ENCODE results near the gene MCCC1.

MCCC1 gene

GRCh38 chr3:182983876-182984275 is 115.4 kb downstream of the MCCC1 start:
- TF ChIP-seq TAF1 (IDR thresholded peaks at IDR 0.05; ENCODE audit: low read depth) (no peak), NFIC (IDR thresholded peaks at IDR 0.05) (no peak), ZBTB7A (IDR thresholded peaks at IDR 0.05; ENCODE audit: low read depth) (no peak), RAD21 (IDR thresholded peaks at IDR 0.05; ENCODE audit: low read depth) (no peak), TEAD4 (IDR thresholded peaks at IDR 0.05) (no peak), EP300 (IDR thresholded peaks at IDR 0.05; ENCODE audit: borderline replicate concordance) (no peak), USF1 (IDR thresholded peaks at IDR 0.05) (no peak), YY1 (IDR thresholded peaks at IDR 0.05; ENCODE audit: low read depth) (no peak), REST (IDR thresholded peaks at IDR 0.05; ENCODE audit: low read depth) (no peak), FOXM1 (IDR thresholded peaks at IDR 0.05; ENCODE audit: borderline replicate concordance, low read depth) (no peak), CEBPB (IDR thresholded peaks at IDR 0.05) (no peak), TCF12 (IDR thresholded peaks at IDR 0.05; ENCODE audit: low read depth) (no peak), MAX (IDR thresholded peaks at IDR 0.05) (no peak), EGR1 (IDR thresholded peaks at IDR 0.05) (no peak), CREB1 (IDR thresholded peaks at IDR 0.05; ENCODE audit: low read depth) (no peak)

- TF ChIP-seq CEBPB (IDR thresholded peaks at IDR 0.05) (no peak), EGR1 (IDR thresholded peaks at IDR 0.05) (no peak), TAF1 (IDR thresholded peaks at IDR 0.05; ENCODE audit: low read depth) (no peak), ZBTB7A (IDR thresholded peaks at IDR 0.05; ENCODE audit: low read depth) (no peak)
These were observed 118.3 kb downstream of the MCCC1 start for GRCh38 chr3:182981038-182981380.

GRCh38 chr3:182980204-182981037 is 118.9 kb downstream of the MCCC1 start, which contains the start of gene DCUN1D1:
TSS of gene DCUN1D1 (minus strand) at chr3:182980538. CDS start at chr3:182980489, 49 bp downstream.
- TF ChIP-seq TAF1 (IDR thresholded peaks at IDR 0.05; ENCODE audit: low read depth) (peak; percentile 79), MAX (IDR thresholded peaks at IDR 0.05) (no peak; the same call in 1 of the 2 replicates), REST (IDR thresholded peaks at IDR 0.05; ENCODE audit: low read depth) (no peak), CREB1 (IDR thresholded peaks at IDR 0.05; ENCODE audit: low read depth) (no peak), CEBPB (IDR thresholded peaks at IDR 0.05) (no peak), EGR1 (IDR thresholded peaks at IDR 0.05) (0 out of 2 replicates have a peak, but pooled peaks have one; percentile 2), TCF12 (IDR thresholded peaks at IDR 0.05; ENCODE audit: low read depth) (no peak), EP300 (IDR thresholded peaks at IDR 0.05; ENCODE audit: borderline replicate concordance) (peak; percentile 35; the same call in 1 of the 2 replicates), ZBTB7A (IDR thresholded peaks at IDR 0.05; ENCODE audit: low read depth) (0 out of 2 replicates have a peak, but pooled peaks have one; percentile 19), RAD21 (IDR thresholded peaks at IDR 0.05; ENCODE audit: low read depth) (no peak), YY1 (IDR thresholded peaks at IDR 0.05; ENCODE audit: low read depth) (peak; percentile 84), FOXM1 (IDR thresholded peaks at IDR 0.05; ENCODE audit: borderline replicate concordance, low read depth) (no peak), USF1 (IDR thresholded peaks at IDR 0.05) (no peak), NFIC (IDR thresholded peaks at IDR 0.05) (no peak)

- peak; percentile 72; the same call in 1 of the 2 replicates for TF ChIP-seq ZBTB7A (IDR thresholded peaks at IDR 0.05; ENCODE audit: low read depth)
- no peak for TF ChIP-seq EGR1 (IDR thresholded peaks at IDR 0.05)
- TF ChIP-seq USF1 (IDR thresholded peaks at IDR 0.05): no peak
- no peak for TF ChIP-seq NFIC (IDR thresholded peaks at IDR 0.05)
- TF ChIP-seq FOXM1 (IDR thresholded peaks at IDR 0.05; ENCODE audit: borderline replicate concordance, low read depth): no peak
- TF ChIP-seq CREB1 (IDR thresholded peaks at IDR 0.05; ENCODE audit: low read depth): no peak
- no peak for TF ChIP-seq TAF1 (IDR thresholded peaks at IDR 0.05; ENCODE audit: low read depth)
- no peak for TF ChIP-seq YY1 (IDR thresholded peaks at IDR 0.05; ENCODE audit: low read depth)
These were observed 119.6 kb downstream of the MCCC1 start for GRCh38 chr3:182979674-182980191.

GRCh38 chr3:182979103-182979673 is 120.1 kb downstream of the MCCC1 start:
- TF ChIP-seq TEAD4 (IDR thresholded peaks at IDR 0.05) (no peak), CEBPB (IDR thresholded peaks at IDR 0.05) (no peak), EGR1 (IDR thresholded peaks at IDR 0.05) (no peak), USF1 (IDR thresholded peaks at IDR 0.05) (no peak), TAF1 (IDR thresholded peaks at IDR 0.05; ENCODE audit: low read depth) (no peak), REST (IDR thresholded peaks at IDR 0.05; ENCODE audit: low read depth) (no peak), FOXM1 (IDR thresholded peaks at IDR 0.05; ENCODE audit: borderline replicate concordance, low read depth) (no peak), EP300 (IDR thresholded peaks at IDR 0.05; ENCODE audit: borderline replicate concordance) (no peak), CREB1 (IDR thresholded peaks at IDR 0.05; ENCODE audit: low read depth) (no peak), ZBTB7A (IDR thresholded peaks at IDR 0.05; ENCODE audit: low read depth) (no peak)
